Cerebellar nuclear complex (tissue), 1 donor: ENCODE results near the gene CHP1.
"Not testable (repeated sequence)": the region's sequence is repeated elsewhere in the genome, so short reads cannot be mapped to it uniquely, and the experiment has no call there.

Source experiments
- DNase-seq, 2 experiments: peaks; one replicate each; lab custom pipeline; 2025; lab: John Stamatoyannopoulos, UW

The CHP1 gene

DNA sequence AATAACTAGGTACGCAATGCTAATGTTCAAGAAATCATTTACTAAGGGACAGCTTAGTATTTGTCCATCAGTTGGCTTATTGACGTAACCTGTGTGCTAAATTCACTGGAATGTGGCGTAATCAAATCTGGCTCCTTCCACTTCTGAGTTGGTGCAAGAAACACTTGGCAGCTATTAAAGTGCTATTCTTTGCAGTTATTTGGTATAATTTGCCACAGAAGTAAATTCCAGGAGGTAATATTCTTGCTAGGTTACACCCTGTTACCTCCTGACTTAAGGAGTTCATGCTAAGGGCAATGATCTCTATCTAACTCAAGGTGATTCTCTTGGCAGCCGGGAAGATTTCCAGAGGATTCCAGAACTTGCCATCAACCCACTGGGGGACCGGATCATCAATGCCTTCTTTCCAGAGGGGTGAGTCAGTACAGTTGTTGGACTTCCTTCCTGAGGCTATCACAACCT is 25.5 kb downstream of the CHP1 start:
- DNase-seq, result no peak

DNA sequence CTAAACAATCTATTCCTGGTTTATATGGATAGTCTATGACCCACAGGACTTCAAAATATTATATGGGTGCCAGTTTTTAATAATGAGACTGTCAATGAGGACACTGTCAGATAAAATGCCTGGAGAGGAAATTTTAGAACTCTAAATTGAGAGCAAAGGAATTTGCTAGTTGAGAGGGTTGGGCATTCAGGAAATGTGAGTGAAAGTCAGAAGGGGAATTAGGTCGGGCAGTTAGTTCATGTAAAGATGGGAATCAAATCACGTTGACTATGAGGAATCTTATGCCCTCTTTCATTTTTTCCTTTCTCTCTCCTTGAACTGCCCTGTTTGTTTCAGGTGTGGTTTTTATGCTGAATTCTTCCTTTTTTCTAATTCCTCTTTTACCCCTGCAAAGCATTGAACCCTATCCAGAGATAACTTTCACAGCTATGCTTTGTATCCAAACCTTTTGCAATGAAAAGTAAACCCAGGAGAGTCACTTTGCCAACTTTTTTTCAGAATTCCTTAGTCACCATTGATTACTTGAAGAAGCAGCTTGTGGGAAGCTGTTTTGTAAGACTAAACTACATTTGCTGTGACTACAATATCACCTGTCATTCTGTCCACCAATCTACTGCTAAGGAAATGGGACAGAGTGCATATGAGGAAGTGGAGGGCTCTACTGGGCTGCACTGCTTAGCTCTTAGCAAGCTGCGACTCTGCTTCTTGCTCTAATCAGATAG is 27.8 kb downstream of the CHP1 start:
- no peak for DNase-seq

DNA sequence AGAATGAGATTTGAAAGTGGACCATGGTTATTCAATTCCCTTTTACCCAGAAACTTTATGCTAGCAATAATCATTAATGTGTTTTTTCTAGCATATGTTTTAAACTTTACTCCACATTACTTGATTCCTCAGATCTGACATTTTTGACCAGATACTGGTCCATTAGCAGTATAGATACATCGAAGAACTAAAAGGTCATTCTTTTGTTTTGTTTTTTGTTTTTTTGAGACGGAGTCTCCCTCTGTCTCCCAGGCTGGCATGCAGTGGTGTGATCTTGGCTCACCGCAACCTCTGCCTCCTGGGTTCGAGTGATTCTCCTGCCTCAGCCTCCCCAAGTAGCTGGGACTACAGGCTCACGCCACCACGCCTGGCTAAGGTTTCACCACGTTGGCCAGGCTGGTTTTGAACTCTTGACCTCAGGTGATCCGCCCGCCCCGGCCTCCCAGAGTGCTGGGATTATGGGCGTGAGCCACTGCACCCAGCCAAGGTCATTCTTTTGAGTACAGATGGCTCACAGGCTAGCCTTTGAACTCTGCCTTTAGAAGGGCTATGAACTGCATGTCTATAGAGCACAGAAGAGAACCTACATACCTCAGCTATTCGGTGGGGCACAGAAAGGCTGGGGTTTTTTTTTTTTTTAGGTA is 28.6 kb downstream of the CHP1 start:
- no peak for DNase-seq

- DNase-seq, result not testable (repeated sequence)
Measured at GRCh38 chr15:41260924-41261323, 29.9 kb downstream of the CHP1 start.

GRCh38 chr15:41262571-41262970 is 31.5 kb downstream of the CHP1 start:
- DNase-seq, result no peak

DNA sequence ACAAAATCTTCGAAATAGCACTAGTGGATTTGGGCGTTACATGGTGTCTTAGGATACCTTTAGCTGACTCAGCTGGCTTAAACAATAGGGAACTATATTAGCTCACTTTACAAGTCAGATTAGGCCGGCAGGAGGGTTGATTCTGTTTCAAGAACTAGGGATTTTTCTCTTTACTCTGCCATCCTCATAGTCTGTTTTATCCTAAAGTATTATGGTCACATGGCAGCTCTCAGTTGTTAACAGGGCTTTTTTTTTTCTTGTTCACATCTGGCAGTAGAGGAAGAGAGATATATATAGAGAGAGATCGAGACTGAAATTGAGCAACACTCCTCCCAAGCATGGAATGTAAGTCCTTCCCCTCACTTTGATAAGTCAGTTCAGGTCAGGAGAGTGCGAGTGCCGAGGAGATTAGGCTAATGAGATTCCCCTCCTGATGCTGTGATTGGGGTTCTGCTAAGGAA is 32.9 kb downstream of the CHP1 start:
- no peak for DNase-seq

DNA sequence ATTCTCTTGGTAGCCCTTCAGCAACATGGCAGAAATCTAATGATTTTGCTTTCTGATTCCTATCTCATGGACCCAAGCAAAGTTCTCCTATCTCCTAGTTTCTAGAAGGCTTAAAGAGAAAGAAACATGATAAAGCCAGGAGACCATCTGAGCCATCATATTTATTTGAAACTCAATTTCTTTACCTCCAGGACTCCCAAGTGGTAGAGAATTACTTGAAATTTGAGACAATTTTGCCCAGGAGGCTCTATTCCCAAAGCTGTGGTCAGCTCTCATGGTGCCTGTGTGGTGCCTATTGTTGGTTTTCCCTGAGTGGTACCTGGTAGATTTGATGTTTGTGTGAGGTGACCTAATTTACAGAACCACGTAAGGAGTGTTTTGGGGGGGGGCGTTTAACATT is 38.8 kb downstream of the CHP1 start:
- DNase-seq, result no peak

GRCh38 chr15:41276831-41277230 is 45.8 kb downstream of the CHP1 start:
- no peak for DNase-seq

DNA sequence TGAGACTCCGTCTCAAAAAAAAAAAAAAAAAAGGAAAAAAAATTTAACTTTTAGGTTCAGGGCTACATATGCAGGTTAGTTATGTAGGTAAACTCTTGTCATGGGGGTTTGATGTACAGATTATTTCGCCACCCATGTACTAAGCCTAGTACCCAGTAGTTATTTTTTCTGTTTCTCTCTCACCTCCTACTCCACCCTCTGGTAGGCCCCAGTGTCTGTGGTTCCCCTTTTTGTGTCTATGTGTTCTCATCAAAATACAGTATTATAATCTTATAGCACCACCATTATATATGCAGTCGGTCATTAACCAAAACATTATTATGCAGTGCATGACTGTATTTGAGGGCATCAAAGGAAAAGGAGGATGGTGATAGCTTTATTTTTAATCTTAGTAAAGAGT is 47.3 kb downstream of the CHP1 start:
- no peak for DNase-seq

DNA sequence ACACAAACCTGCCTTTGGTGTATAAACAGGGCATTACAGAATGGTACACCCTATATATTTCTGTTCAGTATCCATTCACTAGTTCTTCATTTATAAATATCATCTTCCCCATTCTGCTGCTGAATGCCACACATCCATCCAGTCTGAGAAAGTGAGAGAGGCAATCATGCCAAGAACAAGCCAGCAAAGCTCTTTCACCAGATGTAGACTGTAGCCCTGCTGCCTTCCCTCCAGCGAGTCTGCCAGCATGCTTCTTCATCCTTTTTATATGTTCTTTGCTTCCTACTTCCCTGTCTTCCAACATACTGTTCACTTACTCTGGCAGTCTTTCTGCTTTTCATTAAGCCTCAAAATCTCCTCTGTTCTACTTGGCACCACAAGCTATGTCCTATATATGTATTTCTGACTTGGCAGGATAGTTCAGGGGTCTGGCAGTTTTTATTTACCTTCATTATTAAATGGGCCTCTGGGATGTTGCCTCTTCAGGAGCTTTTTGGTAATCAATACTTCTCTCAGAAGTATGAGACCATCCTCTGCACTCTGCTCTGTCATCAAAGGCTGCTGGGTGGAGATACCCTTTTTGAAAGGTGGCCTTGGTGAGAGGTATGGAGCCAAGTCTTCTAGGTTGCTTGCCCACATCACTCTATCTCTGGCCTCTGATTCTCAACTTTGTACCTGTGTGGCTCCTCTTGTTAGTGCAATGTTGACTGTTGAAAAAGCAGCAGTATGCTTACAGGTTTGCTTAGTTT is 48.6 kb downstream of the CHP1 start:
- no peak for DNase-seq

DNA sequence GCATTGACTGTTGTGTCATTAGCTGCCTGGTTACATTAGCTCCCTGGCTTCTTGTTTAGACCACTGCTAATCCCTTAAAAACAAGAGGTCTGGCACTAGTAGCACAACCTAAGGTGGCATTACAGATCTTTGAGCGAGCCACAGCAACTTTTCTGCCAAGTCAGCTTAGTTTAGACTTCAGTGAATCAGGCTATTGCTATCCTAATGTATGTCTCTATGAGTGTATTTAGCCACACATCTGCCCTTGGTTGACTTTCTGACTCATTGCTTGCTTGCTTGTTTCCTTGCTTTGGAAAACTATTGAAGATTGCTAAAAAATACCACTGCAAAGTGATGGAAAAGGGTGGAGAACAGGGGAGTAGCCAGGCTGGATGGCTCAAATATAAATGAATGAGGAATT is 50.2 kb downstream of the CHP1 start:
- DNase-seq, result no peak

DNA sequence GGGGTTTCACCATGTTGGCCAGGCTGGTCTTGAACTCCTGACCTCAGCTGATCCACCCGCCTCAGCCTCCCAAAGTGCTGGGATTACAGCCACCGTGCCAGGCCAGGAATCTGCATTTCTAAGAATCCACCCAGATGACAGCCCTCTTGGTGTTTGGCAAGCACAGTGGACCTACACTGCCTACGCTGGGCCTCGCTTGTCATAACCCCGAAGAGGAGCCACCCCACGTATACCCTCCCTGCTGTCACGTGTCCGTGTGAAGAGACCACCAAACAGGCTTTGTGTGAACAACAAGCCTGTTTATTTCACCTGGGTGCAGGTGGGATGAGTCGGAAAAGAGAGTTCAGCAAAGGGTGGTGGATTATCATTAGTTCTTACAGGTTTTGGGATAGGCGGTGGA is 51.4 kb downstream of the CHP1 start:
- not testable (repeated sequence) for DNase-seq

GRCh38 chr15:41282980-41283652 is 52.0 kb downstream of the CHP1 start:
- DNase-seq, result not testable (repeated sequence)

DNA sequence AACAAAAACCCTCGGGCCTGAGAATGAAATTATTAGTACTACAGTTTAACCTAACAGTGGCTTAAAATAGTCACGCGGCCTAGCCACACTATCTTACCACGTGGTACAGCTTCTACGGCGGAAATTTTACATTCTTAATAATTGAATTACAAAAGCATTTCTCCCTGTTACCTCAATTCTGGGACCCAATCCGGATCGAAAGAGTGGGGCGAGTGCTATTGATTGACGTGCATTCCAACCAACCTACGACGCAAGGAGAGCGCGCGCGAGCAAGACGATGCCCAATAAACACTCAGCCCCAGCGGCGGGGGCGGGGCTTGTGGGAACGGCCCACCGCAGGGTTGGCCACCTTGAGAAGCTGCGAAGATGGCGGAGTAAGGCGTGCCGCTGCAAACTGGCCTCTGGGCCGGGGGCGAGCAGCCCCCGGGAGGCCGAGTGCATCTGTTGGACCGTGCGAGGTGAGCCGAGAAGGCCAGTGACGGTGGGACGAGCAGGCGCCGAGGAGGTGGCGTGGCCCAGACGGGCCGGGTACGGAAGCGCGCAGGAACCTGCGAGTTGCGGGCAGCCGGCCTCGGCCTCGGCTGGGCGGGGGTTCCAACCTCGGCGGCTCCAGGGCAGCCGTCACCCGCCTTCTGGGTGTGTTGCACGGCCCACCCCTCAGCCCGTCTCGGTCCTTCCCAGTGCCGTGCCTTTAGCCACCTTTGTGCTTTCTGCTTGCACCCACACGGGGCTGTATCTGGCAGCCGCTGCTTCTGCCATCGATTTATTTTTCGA is 52.8 kb downstream of the CHP1 start:
- DNase-seq, result peak; percentile 94

DNA sequence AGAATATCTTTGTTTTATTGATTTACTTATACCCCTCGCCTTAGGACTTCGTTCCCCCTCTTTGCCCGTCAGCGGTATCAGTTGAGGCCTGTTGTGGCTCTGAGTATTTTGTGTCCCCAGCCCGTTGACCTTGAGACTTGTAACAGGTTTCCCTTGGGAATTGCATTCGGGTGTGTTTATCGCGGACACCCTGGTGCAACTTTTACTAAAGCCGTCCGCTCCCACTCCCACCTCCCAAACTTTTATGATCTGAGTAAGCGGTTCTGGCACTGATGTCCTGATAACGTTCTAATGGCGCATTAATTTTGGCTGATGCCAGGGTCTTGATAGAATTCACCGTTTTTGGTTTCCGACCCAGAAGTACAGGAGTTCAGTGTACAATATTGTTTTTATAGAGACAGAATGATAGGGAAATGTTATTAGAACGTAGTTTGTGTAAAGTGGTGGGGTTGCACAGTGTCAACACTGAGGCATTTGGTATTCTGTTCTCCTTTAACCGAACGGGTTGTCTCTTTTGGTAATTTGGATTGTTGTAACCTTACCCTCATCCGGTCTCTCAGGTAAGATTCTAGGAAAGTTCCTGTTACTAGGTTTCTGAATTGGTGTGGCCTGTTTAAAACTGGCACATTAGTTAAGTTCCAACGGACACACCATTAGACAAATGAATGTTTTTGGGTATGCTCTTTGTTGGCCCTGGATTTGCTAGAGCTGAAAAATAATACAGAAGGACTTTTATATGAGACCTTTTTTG is 53.5 kb downstream of the CHP1 start:
- no peak for DNase-seq

DNA sequence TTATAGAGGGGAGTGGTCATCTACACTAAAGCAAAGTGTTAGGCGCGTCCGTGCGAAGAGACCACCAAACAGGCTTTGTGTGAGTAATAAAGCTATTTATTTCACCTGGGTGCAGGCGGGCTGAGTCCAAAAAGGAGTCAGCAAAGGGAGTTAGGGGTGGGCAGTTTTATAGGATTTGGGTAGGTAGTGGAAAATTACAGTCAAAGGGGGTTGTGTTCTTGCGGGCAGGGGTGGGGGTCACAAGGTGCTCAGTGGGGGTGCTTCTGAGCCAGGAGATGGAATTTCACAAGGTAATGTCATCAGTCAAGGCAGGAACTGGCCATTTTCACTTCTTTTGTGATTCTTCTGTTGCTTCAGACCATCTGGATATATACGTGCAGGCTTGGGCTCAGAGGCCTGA is 54.2 kb downstream of the CHP1 start:
- no peak for DNase-seq

- DNase-seq, result no peak
Measured at GRCh38 chr15:41286665-41287333, 55.7 kb downstream of the CHP1 start.

- no peak for DNase-seq
Measured at GRCh38 chr15:41288464-41288863, 57.4 kb downstream of the CHP1 start.

DNA sequence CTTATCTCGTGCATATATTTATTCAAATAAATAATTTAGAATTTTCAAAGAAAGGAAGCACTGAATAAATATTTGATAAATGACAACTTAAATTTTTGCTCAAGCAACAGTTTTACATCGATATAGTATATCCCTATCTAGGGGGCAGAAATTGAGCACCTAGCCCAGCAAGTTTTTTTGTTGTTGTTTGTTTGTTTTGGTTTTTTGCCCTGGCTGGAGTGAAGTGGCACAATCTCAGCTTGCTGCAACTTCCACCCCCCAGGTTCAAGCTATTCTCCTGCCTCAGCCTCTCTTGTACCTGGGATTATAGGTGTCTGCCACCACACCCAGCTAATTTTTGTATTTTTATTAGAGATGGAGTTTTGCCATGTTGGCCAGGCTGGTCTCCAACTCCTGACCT is 58.9 kb downstream of the CHP1 start:
- no peak for DNase-seq

DNA sequence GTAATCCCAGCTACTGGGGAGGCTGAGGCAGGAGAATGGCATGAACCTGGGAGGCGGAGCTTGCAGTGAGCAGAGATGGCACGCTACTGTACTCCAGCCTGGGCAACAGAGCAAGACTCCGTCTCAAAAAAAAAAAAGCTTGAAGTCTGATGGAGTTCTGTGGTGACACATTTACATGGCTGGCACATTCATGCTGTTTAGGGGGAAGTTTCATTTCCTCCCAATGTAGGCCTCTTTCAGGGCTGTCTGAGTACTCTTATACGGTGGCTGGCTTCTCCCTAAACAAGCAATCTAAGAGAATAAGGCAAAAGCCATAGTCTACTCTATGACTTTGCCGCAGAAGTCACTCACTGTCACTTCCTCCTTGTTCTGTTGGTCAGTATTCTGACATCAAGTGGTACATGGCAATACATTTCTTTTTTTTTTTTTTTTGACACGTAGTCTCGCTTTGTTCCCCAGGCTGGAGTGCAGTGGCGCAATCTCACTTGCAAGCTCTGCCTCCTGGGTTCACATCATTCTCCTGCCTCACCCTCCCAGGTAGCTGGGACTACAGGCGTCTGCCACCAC is 60.1 kb downstream of the CHP1 start:
- DNase-seq, result no peak
